Neural cell (in vitro differentiated cells): ENCODE measurements around the gene CLDN15.

Experiments used
- EZH2 ChIP-seq: fragments of 200-600, 300-800 bp; shearing (Covaris generic), sonication (generic); IDR thresholded peaks from 2 replicates; pipeline ENCODE4 v1.6.1; 2014; ENCODE audit warnings: antibody characterized with exemption, low read length, borderline replicate concordance, mild to moderate bottlenecking; ENCODE audit not compliant: insufficient read depth, poor library complexity, severe bottlenecking
- POLR2AphosphoS5 ChIP-seq: IDR thresholded peaks from 2 replicates; pipeline ENCODE4 v1.6.1; 2012
- TF ChIP-seq, protein P1 (sequence below): fragments of 450-650 bp; IDR thresholded peaks from 2 replicates; pipeline ENCODE4 v1.5.1; 2014; ENCODE audit warnings: antibody characterized with exemption, mild to moderate bottlenecking, moderate library complexity; ENCODE audit not compliant: poor library complexity, severe bottlenecking

DNA sequence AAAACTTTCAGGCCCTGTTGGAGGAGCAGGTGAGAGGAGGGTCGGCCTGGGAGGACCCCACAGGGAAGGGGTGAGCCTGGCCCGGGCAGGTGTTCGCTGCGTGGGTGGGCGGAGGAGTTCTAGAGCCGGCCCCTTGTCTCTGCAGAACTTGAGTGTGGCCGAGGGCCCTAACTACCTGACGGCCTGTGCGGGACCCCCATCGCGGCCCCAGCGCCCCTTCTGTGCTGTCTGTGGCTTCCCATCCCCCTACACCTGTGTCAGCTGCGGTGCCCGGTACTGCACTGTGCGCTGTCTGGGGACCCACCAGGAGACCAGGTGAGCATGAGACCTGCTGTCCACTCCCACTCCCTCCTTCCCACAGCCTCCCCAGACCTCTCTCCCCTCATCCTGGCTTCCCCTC, 14.1 kb downstream of the CLDN15 start:
- TF ChIP-seq, protein P1, sequence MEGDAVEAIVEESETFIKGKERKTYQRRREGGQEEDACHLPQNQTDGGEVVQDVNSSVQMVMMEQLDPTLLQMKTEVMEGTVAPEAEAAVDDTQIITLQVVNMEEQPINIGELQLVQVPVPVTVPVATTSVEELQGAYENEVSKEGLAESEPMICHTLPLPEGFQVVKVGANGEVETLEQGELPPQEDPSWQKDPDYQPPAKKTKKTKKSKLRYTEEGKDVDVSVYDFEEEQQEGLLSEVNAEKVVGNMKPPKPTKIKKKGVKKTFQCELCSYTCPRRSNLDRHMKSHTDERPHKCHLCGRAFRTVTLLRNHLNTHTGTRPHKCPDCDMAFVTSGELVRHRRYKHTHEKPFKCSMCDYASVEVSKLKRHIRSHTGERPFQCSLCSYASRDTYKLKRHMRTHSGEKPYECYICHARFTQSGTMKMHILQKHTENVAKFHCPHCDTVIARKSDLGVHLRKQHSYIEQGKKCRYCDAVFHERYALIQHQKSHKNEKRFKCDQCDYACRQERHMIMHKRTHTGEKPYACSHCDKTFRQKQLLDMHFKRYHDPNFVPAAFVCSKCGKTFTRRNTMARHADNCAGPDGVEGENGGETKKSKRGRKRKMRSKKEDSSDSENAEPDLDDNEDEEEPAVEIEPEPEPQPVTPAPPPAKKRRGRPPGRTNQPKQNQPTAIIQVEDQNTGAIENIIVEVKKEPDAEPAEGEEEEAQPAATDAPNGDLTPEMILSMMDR = no peak
- TF ChIP-seq EZH2 (no peak), POLR2AphosphoS5 (no peak)
